ENCODE measurements around the gene NADSYN1.
"Not testable (repeated sequence)": the region's sequence is repeated elsewhere in the genome, so short reads cannot be mapped to it uniquely, and the experiment has no call there.

NADSYN1 gene

GRCh38 chr11:71538666-71538990 lies 85.6 kb downstream of the NADSYN1 start:
- TF ChIP-seq ZNF274 (IDR thresholded peaks at IDR 0.05; ENCODE audit: low read depth, low read length) = no peak
- H3K4me3 ChIP-seq (ENCODE audit: low read length) = no peak overlapping the region

- no peak for TF ChIP-seq ZNF274 (IDR thresholded peaks at IDR 0.05; ENCODE audit: low read depth, low read length)
These were observed 86.0 kb downstream of the NADSYN1 start for GRCh38 chr11:71539017-71539416.

GRCh38 chr11:71539971-71540370 lies 87.0 kb downstream of the NADSYN1 start:
- not testable (repeated sequence) for H3K4me3 ChIP-seq (ENCODE audit: low read length)

More at GRCh38 chr11:71539017-71539416, 86.0 kb downstream of the NADSYN1 start:
- H3K4me3 ChIP-seq (ENCODE audit: low read length) = no peak overlapping the region

- not testable (repeated sequence) for H3K4me3 ChIP-seq (ENCODE audit: low read length)
These were observed 87.7 kb downstream of the NADSYN1 start for GRCh38 chr11:71540521-71541304.

- H3K4me3 ChIP-seq (ENCODE audit: low read length) = no peak overlapping the region
- TF ChIP-seq ZNF274 (IDR thresholded peaks at IDR 0.05; ENCODE audit: low read depth, low read length) = no peak
These were observed 89.4 kb downstream of the NADSYN1 start for GRCh38 chr11:71542382-71542781.

GRCh38 chr11:71542879-71543777 lies 90.1 kb downstream of the NADSYN1 start:
- no peak for TF ChIP-seq ZNF274 (IDR thresholded peaks at IDR 0.05; ENCODE audit: low read depth, low read length)
- no peak overlapping the region for H3K4me3 ChIP-seq (ENCODE audit: low read length)

- H3K4me3 ChIP-seq (ENCODE audit: low read length) = no peak overlapping the region
- TF ChIP-seq ZNF274 (IDR thresholded peaks at IDR 0.05; ENCODE audit: low read depth, low read length) = no peak
These were observed 90.9 kb downstream of the NADSYN1 start for GRCh38 chr11:71543866-71544265.

- no peak for TF ChIP-seq ZNF274 (IDR thresholded peaks at IDR 0.05; ENCODE audit: low read depth, low read length)
- H3K4me3 ChIP-seq (ENCODE audit: low read length) = no peak overlapping the region
These were observed 91.7 kb downstream of the NADSYN1 start for GRCh38 chr11:71544525-71545214.

GRCh38 chr11:71545405-71545966 lies 92.5 kb downstream of the NADSYN1 start:
- TF ChIP-seq ZNF274 (IDR thresholded peaks at IDR 0.05; ENCODE audit: low read depth, low read length) = no peak
- no peak overlapping the region for H3K4me3 ChIP-seq (ENCODE audit: low read length)

GRCh38 chr11:71548120-71548519 lies 95.1 kb downstream of the NADSYN1 start, which contains the start of gene KRTAP5-9:
TSS of gene KRTAP5-9 (plus strand) at chr11:71548420. CDS start at chr11:71548658, 238 bp downstream.
- TF ChIP-seq ZNF274 (IDR thresholded peaks at IDR 0.05; ENCODE audit: low read depth, low read length) = no peak
- H3K4me3 ChIP-seq (ENCODE audit: low read length) = no peak within 1 kb of the TSS

- H3K4me3 ChIP-seq (ENCODE audit: low read length) = no peak overlapping the region
- no peak for TF ChIP-seq ZNF274 (IDR thresholded peaks at IDR 0.05; ENCODE audit: low read depth, low read length)
These were observed 95.7 kb downstream of the NADSYN1 start for GRCh38 chr11:71548716-71549151.
